ENCODE measurements around the gene FBXO9. TPM values are rescaled to one million over a fixed set of nuclear protein-coding genes. Genes with fewer than 3 reads are reported as not detected.

Gene FBXO9
- total RNA-seq, 1 experiment from 2014 or later, result 63.6 TPM

DNA sequence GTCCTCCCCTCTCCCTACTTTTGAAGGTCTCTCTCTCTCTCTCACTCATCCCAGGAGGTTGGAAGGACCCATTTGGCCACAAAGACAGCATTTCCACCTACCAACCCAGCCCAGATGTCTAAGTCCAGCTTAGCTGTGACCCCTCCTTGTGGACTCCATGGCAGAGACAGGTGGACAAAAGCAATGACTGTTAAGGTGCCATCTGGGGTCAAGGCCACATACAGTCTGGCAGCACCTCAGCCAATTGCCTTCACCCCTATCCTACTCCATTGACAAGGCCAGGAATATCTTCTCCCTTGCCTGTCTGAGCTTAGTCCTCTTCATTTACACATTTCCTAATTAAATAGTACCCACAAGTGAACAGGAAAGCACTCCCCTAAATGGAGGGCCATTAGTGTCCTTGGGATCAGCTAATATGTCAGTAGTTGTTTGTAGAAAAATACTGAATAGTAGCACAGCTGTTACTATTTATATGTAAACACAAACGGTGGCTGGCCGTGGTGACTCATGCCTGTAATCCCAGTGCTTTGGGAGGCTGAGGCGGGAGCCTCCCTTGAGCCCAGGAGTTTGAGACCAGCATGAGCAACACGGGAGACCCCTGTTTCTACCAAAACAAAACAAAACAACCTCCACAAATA is 54.7 kb downstream of the FBXO9 start:
- H3K27ac Mint-ChIP-seq (ENCODE audit: low read depth, unreplicated experiment), result peak overlapping the region; percentile 60
- BruUV-seq (replicated peaks), result no TSS peak
- no peaks in the 10 kb centered on the region for H3K9me3 Mint-ChIP-seq (ENCODE audit: unreplicated experiment)
- peak; percentile 55 for DNase-seq (ENCODE audit: unreplicated experiment)
- H3K4me1 Mint-ChIP-seq (ENCODE audit: insufficient read depth, unreplicated experiment), result peaks cover 21% of the 10 kb centered on the region
- no peaks in the 10 kb centered on the region for H3K36me3 Mint-ChIP-seq (ENCODE audit: insufficient read depth, unreplicated experiment)
- CTCF ChIA-PET, result interaction anchor here (0.7 to 1.2 kb wide), 2 partner anchors 20 to 31 kb away, joined by 3 read pairs; no protein-coding TSS in a partner anchor
- no peak overlapping the region for H3K4me3 Mint-ChIP-seq (ENCODE audit: unreplicated experiment)
- no peaks in the 10 kb centered on the region for H3K27me3 Mint-ChIP-seq (ENCODE audit: insufficient read depth, unreplicated experiment)
- intact Hi-C loops (cut with micrococcal nuclease), result no loop called here
- no peak for TF ChIP-seq CTCF (IDR thresholded peaks at IDR 0.05; ENCODE audit: unreplicated experiment)
- POLR2A ChIA-PET, result interaction anchor here (0.6 to 1.3 kb wide), 3 partner anchors 13 to 289 kb away, joined by 3 to 5 read pairs (median 4); no protein-coding TSS in a partner anchor

DNA sequence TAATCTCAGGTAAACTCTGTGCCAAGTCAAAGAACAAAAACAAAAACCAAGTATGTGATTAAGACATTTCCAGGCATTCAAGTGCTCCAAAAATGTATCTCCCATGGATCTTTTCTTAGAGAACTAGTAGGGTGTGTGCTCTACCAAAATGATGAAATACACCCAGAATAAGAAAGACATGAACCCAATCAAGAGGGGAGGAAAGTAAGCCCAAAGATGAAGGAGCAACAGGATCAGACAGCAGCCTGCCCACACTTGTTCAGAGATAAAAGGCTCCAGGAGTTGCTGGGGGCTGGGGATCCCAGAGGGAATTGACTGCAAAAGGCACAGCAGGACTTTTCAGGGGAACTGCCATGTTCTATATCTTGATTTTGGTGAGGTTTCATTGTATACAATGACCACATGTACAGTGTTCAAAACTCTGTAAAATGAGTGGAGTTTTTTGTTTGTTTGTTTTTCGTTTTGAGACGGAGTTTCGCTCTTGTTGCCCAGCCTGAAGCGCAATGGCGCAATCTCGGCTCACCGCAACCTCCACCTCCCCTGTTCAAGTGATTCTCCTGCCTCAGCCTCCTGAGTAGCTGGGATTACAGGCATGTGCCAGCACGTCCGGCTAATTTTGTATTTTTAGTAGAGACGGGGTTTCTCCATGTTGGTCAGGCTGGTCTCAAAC is 59.1 kb downstream of the FBXO9 start:
- no TSS peak for BruUV-seq (replicated peaks)
- intact Hi-C loops (cut with micrococcal nuclease), result no loop called here
- Mint-ChIP-seq H3K4me3 (ENCODE audit: unreplicated experiment) (no peak overlapping the region), H3K27ac (ENCODE audit: low read depth, unreplicated experiment) (no peak overlapping the region), H3K27me3 (ENCODE audit: insufficient read depth, unreplicated experiment) (no peaks in the 10 kb centered on the region), H3K9me3 (ENCODE audit: unreplicated experiment) (no peaks in the 10 kb centered on the region), H3K36me3 (ENCODE audit: insufficient read depth, unreplicated experiment) (no peaks in the 10 kb centered on the region), H3K4me1 (ENCODE audit: insufficient read depth, unreplicated experiment) (peaks cover 21% of the 10 kb centered on the region)
- no peak for DNase-seq (ENCODE audit: unreplicated experiment)
- ChIA-PET CTCF (no interaction called here), POLR2A (interaction anchor here (1.2 kb wide), 1 partner anchor 25 kb away, joined by 3 read pairs; no protein-coding TSS in a partner anchor)
- no peak for TF ChIP-seq CTCF (IDR thresholded peaks at IDR 0.05; ENCODE audit: unreplicated experiment)

- POLR2A ChIA-PET, result interaction anchor here (1.2 kb wide), 1 partner anchor 26 kb away, joined by 3 read pairs; no protein-coding TSS in a partner anchor
- intact Hi-C loops (cut with micrococcal nuclease), result no loop called here
- H3K27me3 Mint-ChIP-seq (ENCODE audit: insufficient read depth, unreplicated experiment), result no peaks in the 10 kb centered on the region
- H3K27ac Mint-ChIP-seq (ENCODE audit: low read depth, unreplicated experiment), result no peak overlapping the region
- no peak overlapping the region for H3K4me3 Mint-ChIP-seq (ENCODE audit: unreplicated experiment)
- CTCF ChIA-PET, result interaction anchor here (0.5 to 0.6 kb wide), 2 partner anchors 40 to 46 kb away, joined by 3 read pairs; no protein-coding TSS in a partner anchor
- H3K4me1 Mint-ChIP-seq (ENCODE audit: insufficient read depth, unreplicated experiment), result peaks cover 13% of the 10 kb centered on the region
- no peak for DNase-seq (ENCODE audit: unreplicated experiment)
- no peaks in the 10 kb centered on the region for H3K9me3 Mint-ChIP-seq (ENCODE audit: unreplicated experiment)
- no peak for TF ChIP-seq CTCF (IDR thresholded peaks at IDR 0.05; ENCODE audit: unreplicated experiment)
- BruUV-seq (replicated peaks), result no TSS peak
- H3K36me3 Mint-ChIP-seq (ENCODE audit: insufficient read depth, unreplicated experiment), result no peaks in the 10 kb centered on the region
Measured at GRCh38 chr6:53125276-53125675, 60.1 kb downstream of the FBXO9 start.

DNA sequence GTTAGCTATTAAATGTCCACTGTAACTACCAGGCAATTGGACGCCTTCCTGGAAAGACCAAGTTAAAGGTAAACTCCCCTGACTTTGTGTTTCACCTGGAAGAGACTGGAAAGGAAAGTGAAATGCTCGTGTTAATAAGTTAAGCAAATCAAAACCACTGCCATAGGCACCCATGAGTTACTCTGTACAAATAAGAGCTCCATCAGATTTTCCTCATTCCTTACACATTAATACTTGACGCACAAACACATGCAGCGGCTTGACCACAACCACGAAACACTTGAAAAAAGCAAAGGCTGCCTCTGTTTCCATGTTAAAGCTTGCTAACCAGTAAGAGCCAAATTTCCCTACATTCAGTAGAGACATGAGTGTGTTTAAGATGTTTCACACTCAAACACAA is 63.6 kb downstream of the FBXO9 start:
- no peak for DNase-seq (ENCODE audit: unreplicated experiment)
- Mint-ChIP-seq H3K4me3 (ENCODE audit: unreplicated experiment) (no peak overlapping the region), H3K27me3 (ENCODE audit: insufficient read depth, unreplicated experiment) (no peaks in the 10 kb centered on the region), H3K27ac (ENCODE audit: low read depth, unreplicated experiment) (no peak overlapping the region), H3K4me1 (ENCODE audit: insufficient read depth, unreplicated experiment) (peaks cover 6% of the 10 kb centered on the region), H3K36me3 (ENCODE audit: insufficient read depth, unreplicated experiment) (no peaks in the 10 kb centered on the region), H3K9me3 (ENCODE audit: unreplicated experiment) (no peaks in the 10 kb centered on the region)
- POLR2A ChIA-PET, result interaction anchor here (0.7 kb wide), 1 partner anchor 23 kb away, joined by 3 read pairs; no protein-coding TSS in a partner anchor
- TF ChIP-seq CTCF (IDR thresholded peaks at IDR 0.05; ENCODE audit: unreplicated experiment), result no peak
- CTCF ChIA-PET, result interaction anchor here (0.7 kb wide), 1 partner anchor 12 kb away, joined by 3 read pairs; no protein-coding TSS in a partner anchor
- BruUV-seq (replicated peaks), result no TSS peak
- intact Hi-C loops (cut with micrococcal nuclease), result no loop called here

Measured in MCF 10A (cell line).